HFF-Myc (cell line): ENCODE measurements around the gene BCAN.

Experiments
- DNase-seq: peaks from one replicate; pipeline ENCODE4 v3.0.0-alpha.2; 2011; ENCODE audit warnings: low read depth; ENCODE audit errors: extremely low read depth
- H3K4me3 ChIP-seq: replicated peaks from 2 replicates; pipeline ENCODE4 v1.5.1; 2011; ENCODE audit warnings: low read depth, mild to moderate bottlenecking, control low read depth, low read length
- TF ChIP-seq, protein P1 (sequence below): IDR thresholded peaks from 2 replicates; pipeline ENCODE4 v1.5.1; 2012; ENCODE audit warnings: mild to moderate bottlenecking, low read depth, low read length, control low read depth; ENCODE audit errors: missing control alignments

BCAN gene, protein sequence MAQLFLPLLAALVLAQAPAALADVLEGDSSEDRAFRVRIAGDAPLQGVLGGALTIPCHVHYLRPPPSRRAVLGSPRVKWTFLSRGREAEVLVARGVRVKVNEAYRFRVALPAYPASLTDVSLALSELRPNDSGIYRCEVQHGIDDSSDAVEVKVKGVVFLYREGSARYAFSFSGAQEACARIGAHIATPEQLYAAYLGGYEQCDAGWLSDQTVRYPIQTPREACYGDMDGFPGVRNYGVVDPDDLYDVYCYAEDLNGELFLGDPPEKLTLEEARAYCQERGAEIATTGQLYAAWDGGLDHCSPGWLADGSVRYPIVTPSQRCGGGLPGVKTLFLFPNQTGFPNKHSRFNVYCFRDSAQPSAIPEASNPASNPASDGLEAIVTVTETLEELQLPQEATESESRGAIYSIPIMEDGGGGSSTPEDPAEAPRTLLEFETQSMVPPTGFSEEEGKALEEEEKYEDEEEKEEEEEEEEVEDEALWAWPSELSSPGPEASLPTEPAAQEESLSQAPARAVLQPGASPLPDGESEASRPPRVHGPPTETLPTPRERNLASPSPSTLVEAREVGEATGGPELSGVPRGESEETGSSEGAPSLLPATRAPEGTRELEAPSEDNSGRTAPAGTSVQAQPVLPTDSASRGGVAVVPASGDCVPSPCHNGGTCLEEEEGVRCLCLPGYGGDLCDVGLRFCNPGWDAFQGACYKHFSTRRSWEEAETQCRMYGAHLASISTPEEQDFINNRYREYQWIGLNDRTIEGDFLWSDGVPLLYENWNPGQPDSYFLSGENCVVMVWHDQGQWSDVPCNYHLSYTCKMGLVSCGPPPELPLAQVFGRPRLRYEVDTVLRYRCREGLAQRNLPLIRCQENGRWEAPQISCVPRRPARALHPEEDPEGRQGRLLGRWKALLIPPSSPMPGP

DNA sequence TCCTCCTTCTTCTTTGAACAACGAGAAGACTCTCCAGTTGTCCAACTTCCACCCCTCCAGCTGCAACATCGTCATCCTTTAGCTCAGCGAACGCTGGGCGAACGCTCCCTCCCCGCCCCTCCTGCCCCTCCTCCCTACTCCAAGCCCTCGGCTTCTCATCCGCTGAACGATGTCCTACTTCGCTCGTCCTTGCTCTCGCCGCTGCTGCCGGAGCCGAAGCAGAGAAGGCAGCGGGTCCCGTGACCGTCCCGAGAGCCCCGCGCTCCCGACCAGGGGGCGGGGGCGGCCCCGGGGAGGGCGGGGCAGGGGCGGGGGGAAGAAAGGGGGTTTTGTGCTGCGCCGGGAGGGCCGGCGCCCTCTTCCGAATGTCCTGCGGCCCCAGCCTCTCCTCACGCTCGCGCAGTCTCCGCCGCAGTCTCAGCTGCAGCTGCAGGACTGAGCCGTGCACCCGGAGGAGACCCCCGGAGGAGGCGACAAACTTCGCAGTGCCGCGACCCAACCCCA, at the start of gene BCAN:
Gene BCAN, plus strand, starts transcription at position 357 of the 504 bp plus-strand sequence. CDS start 3,938 bp downstream, outside the sequence.
- TF ChIP-seq, protein P1, sequence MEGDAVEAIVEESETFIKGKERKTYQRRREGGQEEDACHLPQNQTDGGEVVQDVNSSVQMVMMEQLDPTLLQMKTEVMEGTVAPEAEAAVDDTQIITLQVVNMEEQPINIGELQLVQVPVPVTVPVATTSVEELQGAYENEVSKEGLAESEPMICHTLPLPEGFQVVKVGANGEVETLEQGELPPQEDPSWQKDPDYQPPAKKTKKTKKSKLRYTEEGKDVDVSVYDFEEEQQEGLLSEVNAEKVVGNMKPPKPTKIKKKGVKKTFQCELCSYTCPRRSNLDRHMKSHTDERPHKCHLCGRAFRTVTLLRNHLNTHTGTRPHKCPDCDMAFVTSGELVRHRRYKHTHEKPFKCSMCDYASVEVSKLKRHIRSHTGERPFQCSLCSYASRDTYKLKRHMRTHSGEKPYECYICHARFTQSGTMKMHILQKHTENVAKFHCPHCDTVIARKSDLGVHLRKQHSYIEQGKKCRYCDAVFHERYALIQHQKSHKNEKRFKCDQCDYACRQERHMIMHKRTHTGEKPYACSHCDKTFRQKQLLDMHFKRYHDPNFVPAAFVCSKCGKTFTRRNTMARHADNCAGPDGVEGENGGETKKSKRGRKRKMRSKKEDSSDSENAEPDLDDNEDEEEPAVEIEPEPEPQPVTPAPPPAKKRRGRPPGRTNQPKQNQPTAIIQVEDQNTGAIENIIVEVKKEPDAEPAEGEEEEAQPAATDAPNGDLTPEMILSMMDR = no peak
- no peak for DNase-seq
- no peak within 1 kb of the TSS for H3K4me3 ChIP-seq

DNA sequence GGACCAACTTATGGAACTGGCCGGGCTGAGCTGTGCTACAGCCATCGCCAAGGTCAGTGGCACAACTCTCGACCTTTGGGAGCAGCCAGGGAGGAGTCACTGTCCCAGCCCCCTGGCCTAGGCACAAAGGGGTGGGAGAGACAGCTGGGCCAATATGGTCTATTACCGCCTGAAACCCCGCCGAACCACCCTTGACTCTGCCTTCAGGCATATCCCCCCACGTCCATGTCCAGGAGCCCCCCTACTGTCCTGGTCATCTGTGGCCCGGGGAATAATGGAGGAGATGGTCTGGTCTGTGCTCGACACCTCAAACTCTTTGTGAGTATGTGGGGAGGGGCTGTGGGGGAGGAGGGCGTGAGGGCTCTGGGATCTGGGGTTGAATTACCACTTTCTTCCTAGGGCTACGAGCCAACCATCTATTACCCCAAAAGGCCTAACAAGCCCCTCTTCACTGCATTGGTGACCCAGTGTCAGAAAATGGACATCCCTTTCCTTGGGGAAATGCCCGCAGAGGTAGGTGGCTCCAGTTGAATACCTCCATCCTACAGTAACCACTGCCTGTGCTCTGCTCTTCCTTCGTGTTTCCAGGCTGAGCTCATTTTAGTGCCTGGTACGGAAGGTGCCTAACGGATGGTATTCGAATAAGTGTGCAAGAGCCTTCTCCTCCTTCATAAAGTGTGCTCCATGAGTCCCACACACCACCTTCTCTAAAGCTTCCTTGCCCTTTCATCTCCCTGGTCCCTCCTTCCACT, 49.6 kb upstream of the BCAN start:
- TF ChIP-seq, protein P1 = no peak
- DNase-seq = no peak
- peak overlapping the region; percentile 81 for H3K4me3 ChIP-seq

DNA sequence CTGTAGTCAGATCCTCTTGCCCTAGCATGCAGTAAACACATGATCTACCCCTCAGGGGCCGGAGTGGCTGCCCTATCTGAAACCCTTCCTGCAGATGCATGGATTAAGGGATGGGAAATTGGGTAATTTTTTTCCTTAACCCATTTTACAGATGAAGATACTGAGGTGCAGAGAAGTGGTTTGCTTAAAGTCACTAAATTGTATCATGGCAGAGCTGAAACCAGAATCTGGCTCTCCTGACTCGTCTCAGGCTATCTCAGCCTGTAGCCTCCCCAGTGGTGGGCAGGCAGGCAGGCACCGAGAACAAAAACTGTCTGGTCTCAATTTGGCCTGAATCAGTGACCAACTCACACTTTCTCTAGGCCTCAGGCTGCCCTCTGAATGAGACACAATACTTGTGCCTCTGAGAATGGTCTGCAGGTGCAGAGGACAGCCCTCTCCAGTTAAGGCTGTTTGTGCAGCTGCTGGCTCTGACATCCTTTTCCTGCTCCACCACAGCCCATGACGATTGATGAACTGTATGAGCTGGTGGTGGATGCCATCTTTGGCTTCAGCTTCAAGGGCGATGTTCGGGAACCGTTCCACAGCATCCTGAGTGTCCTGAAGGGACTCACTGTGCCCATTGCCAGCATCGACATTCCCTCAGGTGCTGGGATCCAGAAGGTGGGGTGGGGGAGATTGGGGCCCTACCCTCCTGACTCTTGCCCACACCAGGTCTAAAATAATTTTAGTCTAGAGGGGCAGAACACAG, 48.8 kb upstream of the BCAN start:
- TF ChIP-seq, protein P1 = no peak
- H3K4me3 ChIP-seq = peak overlapping the region; percentile 81; the same call in 1 of the 2 replicates

DNA sequence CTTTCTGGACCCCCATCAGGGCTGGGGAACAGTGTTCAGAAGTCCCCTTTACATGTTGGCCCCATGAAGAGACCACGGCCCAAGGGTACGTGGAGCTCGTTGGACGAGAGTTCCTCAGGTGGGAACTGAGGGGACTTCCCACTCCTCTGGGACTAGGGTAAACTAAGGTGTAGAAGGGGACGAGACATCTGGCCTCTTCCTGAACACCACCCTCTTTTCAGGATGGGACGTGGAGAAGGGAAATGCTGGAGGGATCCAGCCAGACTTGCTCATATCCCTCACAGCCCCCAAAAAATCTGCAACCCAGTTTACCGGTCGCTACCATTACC, 48.3 kb upstream of the BCAN start:
- TF ChIP-seq, protein P1 = no peak
- no peak overlapping the region for H3K4me3 ChIP-seq
- no peak for DNase-seq

More for the DNA sequence above, 48.8 kb upstream of the BCAN start:
- no peak for DNase-seq

DNA sequence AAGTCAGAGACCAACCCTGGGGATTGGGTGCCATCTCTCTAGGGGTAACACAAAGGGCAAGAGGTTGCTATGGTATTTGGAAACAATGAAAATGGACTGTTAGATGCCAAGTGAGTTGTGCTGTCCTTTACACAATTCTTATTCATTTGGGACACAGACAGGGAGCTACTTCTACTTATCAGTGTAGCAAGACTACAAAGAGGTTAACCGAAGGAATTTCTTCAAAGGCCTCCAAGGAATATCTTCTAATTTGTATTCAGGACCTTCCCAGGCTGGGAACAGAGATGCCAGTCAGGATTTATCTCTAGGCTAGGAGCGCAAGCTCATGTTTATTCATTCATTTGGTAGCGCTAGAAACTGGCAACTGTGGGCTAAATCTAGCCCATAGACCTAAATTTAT, 47.7 kb upstream of the BCAN start:
- DNase-seq = no peak
- TF ChIP-seq, protein P1 = no peak
- H3K4me3 ChIP-seq = no peak overlapping the region
